ENCODE results near the gene HHAT. TPM values are rescaled to one million over a fixed set of nuclear protein-coding genes. Genes with fewer than 3 reads are reported as not detected.

The HHAT gene
- total RNA-seq, 4 donors from 2014 or later = 0.83 to 1.6 (median 1.2) TPM

DNA sequence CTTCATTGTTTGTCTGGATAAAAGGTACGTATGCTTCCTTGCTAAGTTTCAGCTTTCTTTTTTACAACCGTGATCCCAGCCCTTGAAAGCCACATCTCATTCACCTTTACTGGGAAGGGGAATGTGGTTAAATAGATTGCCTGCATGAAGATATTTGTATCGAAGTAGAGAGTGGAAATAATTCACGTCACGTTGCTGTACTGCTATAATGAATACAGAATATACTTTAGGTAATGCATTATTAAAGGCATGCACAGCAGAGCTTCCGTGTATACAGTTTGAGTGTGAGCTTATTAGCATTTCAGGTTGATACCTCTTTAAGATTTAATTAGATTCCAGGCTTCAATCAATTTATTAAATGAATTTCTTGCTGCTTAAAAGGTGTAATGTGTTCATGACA, 153.8 kb downstream of the HHAT start:
- Histone ChIP-seq H3K4me3 (no peak overlapping the region), H3K27ac (replicated peaks in 1 of 4) (no peak overlapping the region), H3K9me3 (no peaks in the 10 kb centered on the region), H3K36me3 (no peaks in the 10 kb centered on the region), H3K4me1 (no peaks in the 10 kb centered on the region), H3K27me3 (no peaks in the 10 kb centered on the region)
- no peak for DNase-seq (ENCODE audit: extremely low spot score)
- WGBS = 86% methylated on average over 6 of the region's 6 CpGs
- intact Hi-C loops (cut with DNase I) = no loop called here
- no peak for TF ChIP-seq EP300 (IDR thresholded peaks at IDR 0.05)
- TF ChIP-seq POLR2A (IDR thresholded peaks at IDR 0.05; ENCODE audit: low read depth) = no peak

DNA sequence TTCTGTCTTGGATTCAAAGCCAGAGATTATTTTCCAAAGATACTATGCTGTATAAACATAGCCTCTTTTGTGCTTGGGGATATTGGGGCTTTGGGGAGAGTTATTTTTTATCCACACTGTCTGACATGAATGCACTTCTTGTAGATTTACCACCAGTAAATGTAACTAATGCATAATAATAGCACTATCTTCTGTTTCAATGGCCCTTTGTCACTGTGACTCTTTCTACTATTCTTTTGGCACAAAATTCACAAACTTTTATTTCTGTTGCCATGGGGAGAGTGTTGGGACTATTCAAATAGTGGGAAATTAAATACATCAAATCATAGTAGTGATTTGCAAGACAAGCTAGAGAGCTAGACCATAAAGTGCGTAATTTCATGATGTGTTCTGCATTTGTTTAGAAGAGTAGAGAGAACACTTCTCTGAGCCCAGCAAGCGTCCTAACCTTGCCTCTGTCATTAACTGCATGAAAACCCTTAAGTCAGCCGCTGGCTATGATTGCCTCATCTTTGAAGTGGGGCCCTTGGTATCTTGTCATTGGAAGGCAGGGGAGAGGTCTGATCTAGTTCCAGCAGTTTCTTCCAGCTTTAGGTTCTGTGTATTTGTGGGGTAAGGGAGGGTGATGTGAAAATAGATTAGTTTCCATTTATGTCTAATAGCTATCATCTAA, 154.4 kb downstream of the HHAT start:
- no peaks in the 10 kb centered on the region for H3K27me3 ChIP-seq
- H3K36me3 ChIP-seq = no peaks in the 10 kb centered on the region
- intact Hi-C loops (cut with DNase I) = no loop called here
- no peak for DNase-seq (ENCODE audit: extremely low spot score)
- H3K4me1 ChIP-seq = no peaks in the 10 kb centered on the region
- TF ChIP-seq EP300 (IDR thresholded peaks at IDR 0.05) (no peak), POLR2A (IDR thresholded peaks at IDR 0.05; ENCODE audit: low read depth) (no peak), POLR2AphosphoS5 (IDR thresholded peaks at IDR 0.05) (no peak)
- TF ChIP-seq, protein P1, sequence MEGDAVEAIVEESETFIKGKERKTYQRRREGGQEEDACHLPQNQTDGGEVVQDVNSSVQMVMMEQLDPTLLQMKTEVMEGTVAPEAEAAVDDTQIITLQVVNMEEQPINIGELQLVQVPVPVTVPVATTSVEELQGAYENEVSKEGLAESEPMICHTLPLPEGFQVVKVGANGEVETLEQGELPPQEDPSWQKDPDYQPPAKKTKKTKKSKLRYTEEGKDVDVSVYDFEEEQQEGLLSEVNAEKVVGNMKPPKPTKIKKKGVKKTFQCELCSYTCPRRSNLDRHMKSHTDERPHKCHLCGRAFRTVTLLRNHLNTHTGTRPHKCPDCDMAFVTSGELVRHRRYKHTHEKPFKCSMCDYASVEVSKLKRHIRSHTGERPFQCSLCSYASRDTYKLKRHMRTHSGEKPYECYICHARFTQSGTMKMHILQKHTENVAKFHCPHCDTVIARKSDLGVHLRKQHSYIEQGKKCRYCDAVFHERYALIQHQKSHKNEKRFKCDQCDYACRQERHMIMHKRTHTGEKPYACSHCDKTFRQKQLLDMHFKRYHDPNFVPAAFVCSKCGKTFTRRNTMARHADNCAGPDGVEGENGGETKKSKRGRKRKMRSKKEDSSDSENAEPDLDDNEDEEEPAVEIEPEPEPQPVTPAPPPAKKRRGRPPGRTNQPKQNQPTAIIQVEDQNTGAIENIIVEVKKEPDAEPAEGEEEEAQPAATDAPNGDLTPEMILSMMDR (IDR thresholded peaks at IDR 0.05) = no peak
- no peak overlapping the region for H3K4me3 ChIP-seq
- 85% methylated on average over 3 of the region's 3 CpGs for WGBS
- H3K9me3 ChIP-seq = no peaks in the 10 kb centered on the region
- H3K27ac ChIP-seq (replicated peaks in 1 of 4) = no peak overlapping the region

DNA sequence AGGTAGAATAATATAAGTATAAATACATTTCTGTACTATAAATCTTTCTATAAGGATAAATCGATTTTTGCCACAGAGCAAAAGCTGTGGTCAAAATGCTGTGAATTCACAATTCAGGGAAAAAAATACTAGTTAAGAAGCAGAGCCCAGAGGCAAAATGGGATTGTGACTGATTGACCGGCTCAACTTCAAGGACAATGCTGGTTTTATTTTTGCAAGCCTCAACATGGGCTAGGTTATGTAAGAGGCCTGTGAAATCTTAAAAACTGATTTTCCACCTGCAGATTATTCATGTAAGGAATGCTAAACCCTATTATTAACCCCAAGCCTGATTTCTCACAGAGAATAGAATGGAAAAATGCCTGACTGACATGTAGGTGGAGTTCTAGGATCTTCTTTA, 155.1 kb downstream of the HHAT start:
- Histone ChIP-seq H3K27me3 (no peaks in the 10 kb centered on the region), H3K36me3 (no peaks in the 10 kb centered on the region), H3K9me3 (no peaks in the 10 kb centered on the region), H3K27ac (replicated peaks in 1 of 4) (no peak overlapping the region), H3K4me3 (no peak overlapping the region), H3K4me1 (no peaks in the 10 kb centered on the region)
- intact Hi-C loops (cut with DNase I) = no loop called here
- 77% methylated on average over 2 of the region's 2 CpGs for WGBS
- TF ChIP-seq, protein P1 (IDR thresholded peaks at IDR 0.05) = no peak
- TF ChIP-seq EP300 (IDR thresholded peaks at IDR 0.05) = no peak
- TF ChIP-seq POLR2A (IDR thresholded peaks at IDR 0.05; ENCODE audit: low read depth) = no peak
- no peak for TF ChIP-seq POLR2AphosphoS5 (IDR thresholded peaks at IDR 0.05)
- no peak for DNase-seq (ENCODE audit: extremely low spot score)

DNA sequence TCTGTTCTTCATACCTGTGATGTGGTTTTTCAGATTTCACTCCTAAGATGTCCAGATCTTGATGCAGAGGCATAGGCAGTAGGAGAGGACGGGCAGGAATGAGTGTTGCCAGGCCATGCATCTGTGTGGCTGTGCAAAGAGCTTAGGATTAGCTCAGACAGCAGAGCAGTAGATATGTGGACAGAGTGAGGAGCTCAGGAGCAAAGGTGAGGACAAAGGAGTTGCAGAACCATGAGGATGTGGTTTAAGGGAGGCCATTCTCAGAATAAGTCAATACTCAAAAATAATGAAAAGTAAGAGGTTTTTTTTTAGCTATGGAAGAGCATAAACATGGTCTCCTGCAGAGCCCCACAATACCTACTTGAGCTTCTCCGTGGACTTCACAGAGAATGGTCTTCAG, 158.3 kb downstream of the HHAT start:
- Histone ChIP-seq H3K27ac (replicated peaks in 1 of 4) (no peak overlapping the region), H3K36me3 (no peaks in the 10 kb centered on the region), H3K4me3 (no peak overlapping the region), H3K9me3 (no peaks in the 10 kb centered on the region), H3K4me1 (no peaks in the 10 kb centered on the region), H3K27me3 (no peaks in the 10 kb centered on the region)
- DNase-seq (ENCODE audit: extremely low spot score) = no peak
- WGBS = 86% methylated on average over 2 of the region's 2 CpGs
- TF ChIP-seq POLR2AphosphoS5 (IDR thresholded peaks at IDR 0.05) (no peak), POLR2A (IDR thresholded peaks at IDR 0.05; ENCODE audit: low read depth) (no peak), EP300 (IDR thresholded peaks at IDR 0.05) (no peak)
- TF ChIP-seq, protein P1 (IDR thresholded peaks at IDR 0.05) = no peak
- intact Hi-C loops (cut with DNase I) = no loop called here

DNA sequence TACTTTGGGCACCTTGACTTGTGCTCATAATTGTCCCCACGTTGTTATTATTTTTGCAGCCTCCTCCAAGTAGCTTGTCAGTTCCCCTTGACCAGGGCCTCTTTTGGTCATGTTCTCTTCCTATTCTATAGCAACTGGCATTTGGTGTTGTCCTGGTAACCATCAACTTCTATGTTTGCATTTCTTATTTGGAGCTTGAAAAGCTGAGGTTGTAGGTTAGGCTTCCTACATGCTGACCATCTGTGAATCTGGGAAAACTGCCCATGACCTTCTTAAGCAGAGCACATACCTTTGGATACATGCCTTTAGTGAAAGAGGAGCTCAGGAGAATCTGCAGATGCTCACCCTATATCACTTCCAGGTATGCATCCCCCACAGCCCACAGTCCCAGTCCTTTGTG, 160.8 kb downstream of the HHAT start:
- no peaks in the 10 kb centered on the region for H3K27me3 ChIP-seq
- no peak overlapping the region for H3K4me3 ChIP-seq
- H3K36me3 ChIP-seq = no peaks in the 10 kb centered on the region
- no peaks in the 10 kb centered on the region for H3K4me1 ChIP-seq
- TF ChIP-seq POLR2AphosphoS5 (IDR thresholded peaks at IDR 0.05) (no peak), EP300 (IDR thresholded peaks at IDR 0.05) (no peak), POLR2A (IDR thresholded peaks at IDR 0.05; ENCODE audit: low read depth) (no peak)
- TF ChIP-seq, protein P1 (IDR thresholded peaks at IDR 0.05) = no peak
- no peak overlapping the region for H3K27ac ChIP-seq (replicated peaks in 1 of 4)
- intact Hi-C loops (cut with DNase I) = no loop called here
- WGBS = 60% methylated on average over 1 of the region's 1 CpG
- DNase-seq (ENCODE audit: extremely low spot score) = no peak
- no peaks in the 10 kb centered on the region for H3K9me3 ChIP-seq

Data from esophagus muscularis mucosa (tissue), 4 donors.